Right lobe of liver (tissue), 4 donors: Measurements from ENCODE around the gene SYNE1.

Experiments used
- CTCF ChIP-seq, 4 donors: fragments of 200-600 bp in 3 of 4; fragments of 450-650 bp in 1 of 4; IDR thresholded peaks; one replicate each; pipeline versions ENCODE4 v1.5.1 to v1.8.0; 2016 to 2022; ENCODE audit warnings: antibody characterized with exemption in 4 of 4, mild to moderate bottlenecking in 2 of 4
- POLR2A ChIP-seq: fragments of 450-650 bp; IDR thresholded peaks from one replicate; pipeline ENCODE4 v1.6.1; 2017; ENCODE audit warnings: antibody characterized with exemption, mild to moderate bottlenecking
- donor health status: DM: no; HTN: no; CAD: no.
- donor health status: DM: no; HTN: no; CAD: no.
- donor health status: DM: no; HTN: yes; CAD: no.

DNA sequence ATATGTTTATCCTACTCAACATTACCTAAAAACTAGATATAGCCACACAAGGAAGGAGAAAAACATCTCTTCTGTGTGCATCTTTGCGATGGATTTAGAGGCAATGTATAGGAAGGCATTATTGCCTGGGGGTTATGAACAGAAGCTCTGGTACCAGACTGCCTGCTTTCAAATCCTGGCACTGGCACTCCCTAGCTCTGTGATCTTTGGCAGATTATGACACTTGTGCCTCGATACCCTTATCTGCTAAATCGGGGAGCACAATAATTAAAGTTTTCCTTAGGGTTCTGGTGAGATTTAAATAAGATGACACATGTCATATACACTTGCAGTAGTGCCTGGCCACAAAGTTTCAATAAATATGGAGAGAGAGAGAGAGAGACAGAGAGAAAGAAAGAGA is 53.3 kb downstream of the SYNE1 start:
- TF ChIP-seq CTCF (IDR thresholded peaks at IDR 0.05) (no peak), POLR2A (no peak)
